GM12892 (cell line): ENCODE results near the gene ATXN8OS.

Experiments
- POLR2A ChIP-seq: IDR thresholded peaks from 2 replicates; pipeline ENCODE4 v1.6.1; 2011; ENCODE audit warnings: low read depth, low read length, control low read depth
- POLR2AphosphoS5 ChIP-seq: IDR thresholded peaks from 2 replicates; pipeline ENCODE4 v1.6.1; 2011; ENCODE audit warnings: low read depth, low read length, control low read depth
- TAF1 ChIP-seq: IDR thresholded peaks from 2 replicates; pipeline ENCODE4 v1.6.1; 2011; ENCODE audit warnings: low read depth, mild to moderate bottlenecking, control low read depth, low read length, borderline replicate concordance

- TF ChIP-seq TAF1 (no peak), POLR2A (no peak), POLR2AphosphoS5 (no peak)
Measured at GRCh38 chr13:70107498-70108281, at the start of gene ATXN8OS.
